Bronchial epithelial cell (primary cell): Measurements from ENCODE around the gene NMUR1. TPM values are rescaled to one million over a fixed set of nuclear protein-coding genes. Genes with fewer than 3 reads are reported as not detected.

Experiments
- DNase-seq: peaks from one replicate; pipeline ENCODE4 v3.0.0-alpha.2; 2010; ENCODE audit warnings: low read depth
- FAIRE-seq: peaks from 2 replicates; lab custom pipeline; 2011; peaks lifted over from hg19 to GRCh38; lab: Jason Lieb, UNC
- H3K27me3 ChIP-seq: 2 replicates; pipeline ENCODE4 v1.5.1; 2011; ENCODE audit warnings: low read length; ENCODE audit not compliant: control insufficient read depth, insufficient read depth
- H3K36me3 ChIP-seq: 2 replicates; pipeline ENCODE4 v1.5.1; 2011; ENCODE audit warnings: low read length; ENCODE audit not compliant: control insufficient read depth, insufficient read depth
- H3K4me3 ChIP-seq: 2 replicates; pipeline ENCODE4 v1.5.1; 2011; ENCODE audit warnings: mild to moderate bottlenecking, low read depth, low read length, control low read depth
- CTCF ChIP-seq: IDR thresholded peaks from 2 replicates; pipeline ENCODE4 v1.5.1; 2011; ENCODE audit warnings: mild to moderate bottlenecking, moderate library complexity, low read length, control low read depth, inconsistent platforms; ENCODE audit not compliant: insufficient read depth, severe bottlenecking
- total RNA-seq: library from RNA; depleted of rRNA; stranded (reverse); fragments of >200 nt; gene quantifications from 2 replicates; pipeline ENCODE4 v1.2.1, GENCODE V29; 2014

Gene NMUR1
- total RNA-seq, 1 donor from 2014 or later = not detected

- no peak for TF ChIP-seq CTCF
- DNase-seq = no peak
- H3K4me3 ChIP-seq = no peak overlapping the region
- no peaks in the 10 kb centered on the region for H3K36me3 ChIP-seq
- FAIRE-seq = no peak
- H3K27me3 ChIP-seq = no peaks in the 10 kb centered on the region
Measured at GRCh38 chr2:231475965-231476364, 54.3 kb downstream of the NMUR1 start.

Other genes starting within 250 kb of the NMUR1 start
- 0.26 and 0.38 TPM in 2 replicates for gene B3GNT7, start 134.7 kb downstream of the NMUR1 start, total RNA-seq
- 134 and 175 TPM in 2 replicates for gene NCL, start 66.0 kb downstream of the NMUR1 start, total RNA-seq
- gene TEX44, start 62.4 kb upstream of the NMUR1 start, total RNA-seq = not detected in 2 replicates
- gene PTMA, start 178.1 kb upstream of the NMUR1 start, total RNA-seq = 348 and 388 TPM in 2 replicates